ENCODE results near the gene FAM114A1.
"Not testable (repeated sequence)": the region's sequence is repeated elsewhere in the genome, so short reads cannot be mapped to it uniquely, and the experiment has no call there.

The FAM114A1 gene

GRCh38 chr4:38983291-38983690, 115.7 kb downstream of the FAM114A1 start:
- TF ChIP-seq CTCF (IDR thresholded peaks at IDR 0.05) = no peak
- TF ChIP-seq ZFX (IDR thresholded peaks at IDR 0.05; ENCODE audit: borderline replicate concordance) = no peak
- no peak overlapping the region for H3K27ac ChIP-seq

- no peak overlapping the region for H3K27ac ChIP-seq
- TF ChIP-seq CTCF (IDR thresholded peaks at IDR 0.05) = no peak
- no peak for TF ChIP-seq ZFX (IDR thresholded peaks at IDR 0.05; ENCODE audit: borderline replicate concordance)
These were observed 116.4 kb downstream of the FAM114A1 start for GRCh38 chr4:38983787-38984598.

- TF ChIP-seq CTCF (IDR thresholded peaks at IDR 0.05) (no peak), ZFX (IDR thresholded peaks at IDR 0.05; ENCODE audit: borderline replicate concordance) (no peak)
- H3K27ac ChIP-seq = no peak overlapping the region
These were observed 117.9 kb downstream of the FAM114A1 start for GRCh38 chr4:38985410-38986100.

- H3K27ac ChIP-seq = no peak overlapping the region
- TF ChIP-seq CTCF (IDR thresholded peaks at IDR 0.05) (no peak), ZFX (IDR thresholded peaks at IDR 0.05; ENCODE audit: borderline replicate concordance) (no peak)
These were observed 119.9 kb downstream of the FAM114A1 start for GRCh38 chr4:38987491-38987890.

- H3K27ac ChIP-seq = not testable (repeated sequence)
These were observed 120.7 kb downstream of the FAM114A1 start for GRCh38 chr4:38988353-38988752.

- TF ChIP-seq ZFX (IDR thresholded peaks at IDR 0.05; ENCODE audit: borderline replicate concordance) (no peak), CTCF (IDR thresholded peaks at IDR 0.05) (no peak)
- H3K27ac ChIP-seq = no peak overlapping the region
These were observed 121.9 kb downstream of the FAM114A1 start for GRCh38 chr4:38989487-38989886.

- H3K27ac ChIP-seq = no peak overlapping the region
- TF ChIP-seq CTCF (IDR thresholded peaks at IDR 0.05) = no peak
- no peak for TF ChIP-seq ZFX (IDR thresholded peaks at IDR 0.05; ENCODE audit: borderline replicate concordance)
These were observed 122.6 kb downstream of the FAM114A1 start for GRCh38 chr4:38990241-38990640.
